Measurements from ENCODE around the gene RYR3. TPM values are rescaled to one million over a fixed set of nuclear protein-coding genes. Genes with fewer than 3 reads are reported as not detected.

RYR3 gene
- total and polyA plus RNA-seq, 7 donors, result 2.5 to 159 (median 24.0) TPM

GRCh38 chr15:33322091-33322490 is 11.3 kb downstream of the RYR3 start:
- TF ChIP-seq, protein P1, sequence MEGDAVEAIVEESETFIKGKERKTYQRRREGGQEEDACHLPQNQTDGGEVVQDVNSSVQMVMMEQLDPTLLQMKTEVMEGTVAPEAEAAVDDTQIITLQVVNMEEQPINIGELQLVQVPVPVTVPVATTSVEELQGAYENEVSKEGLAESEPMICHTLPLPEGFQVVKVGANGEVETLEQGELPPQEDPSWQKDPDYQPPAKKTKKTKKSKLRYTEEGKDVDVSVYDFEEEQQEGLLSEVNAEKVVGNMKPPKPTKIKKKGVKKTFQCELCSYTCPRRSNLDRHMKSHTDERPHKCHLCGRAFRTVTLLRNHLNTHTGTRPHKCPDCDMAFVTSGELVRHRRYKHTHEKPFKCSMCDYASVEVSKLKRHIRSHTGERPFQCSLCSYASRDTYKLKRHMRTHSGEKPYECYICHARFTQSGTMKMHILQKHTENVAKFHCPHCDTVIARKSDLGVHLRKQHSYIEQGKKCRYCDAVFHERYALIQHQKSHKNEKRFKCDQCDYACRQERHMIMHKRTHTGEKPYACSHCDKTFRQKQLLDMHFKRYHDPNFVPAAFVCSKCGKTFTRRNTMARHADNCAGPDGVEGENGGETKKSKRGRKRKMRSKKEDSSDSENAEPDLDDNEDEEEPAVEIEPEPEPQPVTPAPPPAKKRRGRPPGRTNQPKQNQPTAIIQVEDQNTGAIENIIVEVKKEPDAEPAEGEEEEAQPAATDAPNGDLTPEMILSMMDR (IDR thresholded peaks at IDR 0.05), result no peak
- peaks cover 0 to 2% (median 0%) of the 10 kb centered on the region in 3 donors for H3K27me3 ChIP-seq (ENCODE audit: insufficient read depth in 3 of 3, low read length in 2 of 3)
- intact Hi-C loops (cut with DNase I), result no loop called here
- peak overlapping the region; percentile 14 for H3K27ac ChIP-seq
- no peak overlapping the region for H3K4me3 ChIP-seq
- DNase-seq (peak in 1 of 2 donors; percentile 21), ATAC-seq (peak; percentile 48 to 70 (median 62))
- no peaks in the 10 kb centered on the region for H3K9me3 ChIP-seq
- no peaks in the 10 kb centered on the region for H3K36me3 ChIP-seq (ENCODE audit: insufficient read depth in 1 of 2, low read depth in 1 of 2)
- peaks cover 8% of the 10 kb centered on the region for H3K4me1 ChIP-seq
- 58 to 79% (median 65%) methylated on average over 6 of the region's 6 CpGs for WGBS, 3 donors

DNA sequence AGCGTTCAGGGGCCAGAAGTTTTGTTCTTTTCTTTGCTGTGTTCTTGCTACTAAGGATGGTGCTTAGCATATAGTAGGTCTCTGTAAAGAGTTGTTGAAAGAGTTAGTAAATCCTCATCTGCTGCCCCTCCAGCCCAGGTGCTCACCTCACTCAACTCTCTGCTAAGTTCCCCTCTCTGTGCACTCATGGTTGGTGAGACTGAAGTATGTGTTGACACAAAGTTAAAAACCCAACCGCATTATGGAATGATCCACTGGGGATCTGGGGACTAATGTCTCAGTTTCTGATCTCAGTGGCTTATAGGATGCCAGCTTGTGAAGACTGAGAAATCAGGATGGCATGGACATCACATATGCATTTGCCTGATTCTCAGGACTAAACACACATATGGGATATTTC is 13.8 kb downstream of the RYR3 start:
- Histone ChIP-seq H3K36me3 (ENCODE audit: insufficient read depth in 1 of 2, low read depth in 1 of 2) (no peaks in the 10 kb centered on the region), H3K9me3 (no peaks in the 10 kb centered on the region), H3K27me3 (ENCODE audit: insufficient read depth in 3 of 3, low read length in 2 of 3) (peaks cover 0 to 2% (median 0%) of the 10 kb centered on the region in 3 donors), H3K27ac (no peak overlapping the region), H3K4me3 (no peak overlapping the region), H3K4me1 (peaks cover 13% of the 10 kb centered on the region)
- DNase-seq (no peak), ATAC-seq (no peak)
- WGBS, 3 donors, result 93 to 97% (median 94%) methylated on average over 2 of the region's 2 CpGs
- TF ChIP-seq, protein P1 (IDR thresholded peaks at IDR 0.05), result no peak
- intact Hi-C loops (cut with DNase I), result no loop called here

DNA sequence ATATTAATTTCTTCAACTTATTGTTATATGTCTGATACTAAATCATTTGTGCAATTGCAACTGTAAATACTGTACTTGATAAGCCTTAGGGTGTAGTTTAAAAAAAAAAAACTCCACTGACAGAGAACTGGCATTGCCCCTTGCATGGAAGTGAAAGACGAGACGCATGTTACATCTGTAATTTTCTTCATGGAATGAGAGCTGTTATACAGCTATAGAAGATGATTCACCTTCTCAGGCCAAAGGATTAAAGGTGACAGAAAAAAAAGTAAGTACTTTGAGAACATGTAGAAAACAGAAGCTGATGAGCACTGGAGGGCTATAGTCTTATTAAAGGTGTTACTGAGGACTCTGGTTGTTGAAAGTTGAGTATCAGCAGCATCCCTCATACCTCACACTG is 16.1 kb downstream of the RYR3 start:
- no peaks in the 10 kb centered on the region for H3K36me3 ChIP-seq (ENCODE audit: insufficient read depth in 1 of 2, low read depth in 1 of 2)
- WGBS, 3 donors, result 71 to 87% (median 87%) methylated on average over 2 of the region's 2 CpGs
- intact Hi-C loops (cut with DNase I), result no loop called here

DNA sequence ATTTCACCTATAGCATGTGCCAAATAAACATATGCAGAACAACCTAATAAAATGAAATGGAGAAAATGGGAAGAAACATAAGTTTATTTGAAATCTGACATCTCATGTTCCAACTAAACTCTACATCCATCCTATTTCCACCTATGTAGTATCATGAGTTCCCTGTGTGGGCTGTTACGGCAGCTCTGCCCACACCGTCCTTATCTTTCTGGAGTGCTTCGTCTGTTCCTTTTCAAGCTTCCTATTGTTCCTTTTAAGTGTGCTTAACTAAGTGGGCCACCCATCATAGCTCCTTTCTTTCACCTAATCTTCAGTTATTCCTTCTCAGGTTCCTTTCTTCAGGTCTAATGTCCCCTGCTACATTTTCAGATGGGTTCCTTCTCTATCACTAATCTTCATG is 17.3 kb downstream of the RYR3 start:
- TF ChIP-seq, protein P1 (IDR thresholded peaks at IDR 0.05), result no peak
- H3K27me3 ChIP-seq (ENCODE audit: insufficient read depth in 3 of 3, low read length in 2 of 3), result peaks cover 0 to 2% (median 0%) of the 10 kb centered on the region in 3 donors
- H3K9me3 ChIP-seq, result no peaks in the 10 kb centered on the region
- H3K4me3 ChIP-seq, result no peak overlapping the region
- no peaks in the 10 kb centered on the region for H3K36me3 ChIP-seq (ENCODE audit: insufficient read depth in 1 of 2, low read depth in 1 of 2)
- WGBS, 3 donors, result 79 to 89% (median 87%) methylated on average over 3 of the region's 3 CpGs
- DNase-seq (no peak), ATAC-seq (no peak)
- H3K4me1 ChIP-seq, result peaks cover 13% of the 10 kb centered on the region
- no peak overlapping the region for H3K27ac ChIP-seq
- intact Hi-C loops (cut with DNase I), result no loop called here

More for the DNA sequence above, 16.1 kb downstream of the RYR3 start:
- H3K27ac ChIP-seq, result no peak overlapping the region
- TF ChIP-seq, protein P1 (IDR thresholded peaks at IDR 0.05), result no peak
- H3K4me3 ChIP-seq, result no peak overlapping the region
- peaks cover 0 to 2% (median 0%) of the 10 kb centered on the region in 3 donors for H3K27me3 ChIP-seq (ENCODE audit: insufficient read depth in 3 of 3, low read length in 2 of 3)
- peaks cover 13% of the 10 kb centered on the region for H3K4me1 ChIP-seq
- DNase-seq (no peak), ATAC-seq (peak; percentile 55 to 86 (median 76))
- no peaks in the 10 kb centered on the region for H3K9me3 ChIP-seq

DNA sequence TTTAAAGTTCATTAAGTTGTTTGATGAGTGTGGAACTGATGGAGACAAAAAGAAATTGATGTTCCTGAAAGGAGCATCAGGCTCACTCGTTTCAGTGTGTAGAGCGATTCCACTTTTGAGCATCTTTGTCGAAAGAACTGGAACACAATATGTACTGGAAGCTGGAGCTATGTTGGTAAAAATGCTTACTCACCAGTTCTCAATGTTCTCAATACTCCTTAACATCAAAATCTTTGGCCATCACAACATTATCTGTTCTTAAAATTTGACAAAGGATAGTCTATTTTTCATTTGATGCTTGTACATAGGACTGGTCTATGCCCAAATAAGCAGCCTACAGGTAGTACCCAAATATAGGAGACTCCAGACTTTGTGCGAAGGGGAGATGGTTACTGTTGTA is 18.7 kb downstream of the RYR3 start:
- WGBS, 3 donors, result 92% methylated on average over 4 of the region's 4 CpGs

More for the DNA sequence above, 18.7 kb downstream of the RYR3 start:
- intact Hi-C loops (cut with DNase I), result no loop called here
- DNase-seq (no peak), ATAC-seq (no peak)
- TF ChIP-seq, protein P1 (IDR thresholded peaks at IDR 0.05), result no peak
- Histone ChIP-seq H3K36me3 (ENCODE audit: insufficient read depth in 1 of 2, low read depth in 1 of 2) (no peaks in the 10 kb centered on the region), H3K4me3 (no peak overlapping the region), H3K9me3 (no peaks in the 10 kb centered on the region), H3K27me3 (ENCODE audit: insufficient read depth in 3 of 3, low read length in 2 of 3) (peaks cover 0 to 2% (median 0%) of the 10 kb centered on the region in 3 donors), H3K4me1 (peaks cover 13% of the 10 kb centered on the region), H3K27ac (no peak overlapping the region)

All from psoas muscle (tissue), 8 donors.